H9 (cell line): Measurements from ENCODE around the gene RNASE9. TPM values are rescaled to one million over a fixed set of nuclear protein-coding genes. Genes with fewer than 3 reads are reported as not detected.

ENCODE experiments used
- DNase-seq: peaks from one replicate; pipeline ENCODE4 v3.0.0-alpha.2; 2017
- H2AFZ ChIP-seq: one replicate; pipeline ENCODE4 v1.6.1; 2013; ENCODE audit warnings: mild to moderate bottlenecking, low read length, control low read depth, moderate library complexity
- H2AK5ac ChIP-seq: 2 replicates; pipeline ENCODE4 v1.6.1; 2013; ENCODE audit warnings: low read length, control low read depth, mixed read lengths; ENCODE audit not compliant: insufficient read length
- H2BK120ac ChIP-seq: one replicate; pipeline ENCODE4 v1.6.1; 2013; ENCODE audit warnings: low read depth, mild to moderate bottlenecking, low read length, control low read depth, inconsistent platforms; ENCODE audit not compliant: poor library complexity, severe bottlenecking
- H2BK12ac ChIP-seq: 2 replicates; pipeline ENCODE4 v1.6.1; 2013; ENCODE audit warnings: low read length, control low read depth, mixed read lengths, low read depth; ENCODE audit not compliant: insufficient read length
- H2BK15ac ChIP-seq: 2 replicates; pipeline ENCODE4 v1.6.1; 2013; ENCODE audit warnings: low read depth, low read length, control low read depth
- H2BK20ac ChIP-seq: one replicate; pipeline ENCODE4 v1.6.1; 2013; ENCODE audit warnings: low read depth, mild to moderate bottlenecking, low read length, control low read depth, inconsistent platforms; ENCODE audit not compliant: poor library complexity, severe bottlenecking
- H2BK5ac ChIP-seq: 2 replicates; pipeline ENCODE4 v1.6.1; 2013; ENCODE audit warnings: low read length, control low read depth, mixed read lengths; ENCODE audit not compliant: insufficient read length
- H3K14ac ChIP-seq: 2 replicates; pipeline ENCODE4 v1.6.1; 2013; ENCODE audit warnings: low read length, control low read depth; ENCODE audit not compliant: insufficient read depth
- H3K18ac ChIP-seq: 2 replicates; pipeline ENCODE4 v1.6.1; 2013; ENCODE audit warnings: low read depth, mild to moderate bottlenecking, mixed read lengths, low read length, control low read depth; ENCODE audit not compliant: insufficient read length
- H3K23ac ChIP-seq: 2 replicates; pipeline ENCODE4 v1.6.1; 2013; ENCODE audit warnings: low read length, control low read depth, mixed read lengths, low read depth; ENCODE audit not compliant: insufficient read length
- H3K23me2 ChIP-seq: 2 replicates; pipeline ENCODE4 v1.6.1; 2013; ENCODE audit warnings: low read depth, mild to moderate bottlenecking, mixed read lengths, low read length, control low read depth; ENCODE audit not compliant: insufficient read length, poor library complexity, severe bottlenecking
- H3K27ac ChIP-seq: 2 replicates; pipeline ENCODE4 v1.5.1; 2013; ENCODE audit warnings: low read length, control low read depth, mixed read lengths, low read depth; ENCODE audit not compliant: insufficient read length
- H3K27me3 ChIP-seq: 2 replicates; pipeline ENCODE4 v1.6.1; 2013; ENCODE audit warnings: low read length, control low read depth, inconsistent platforms; ENCODE audit not compliant: insufficient read depth
- H3K4ac ChIP-seq: 2 replicates; pipeline ENCODE4 v1.6.1; 2013; ENCODE audit warnings: low read depth, mild to moderate bottlenecking, control low read depth, inconsistent platforms, low read length, moderate library complexity
- H3K4me1 ChIP-seq: 2 replicates; pipeline ENCODE4 v1.6.1; 2013; ENCODE audit warnings: low read length, control low read depth, inconsistent platforms; ENCODE audit not compliant: insufficient read depth
- H3K4me2 ChIP-seq: 2 replicates; pipeline ENCODE4 v1.6.1; 2013; ENCODE audit warnings: low read length, control low read depth, mixed read lengths; ENCODE audit not compliant: insufficient read length, insufficient read depth
- H3K56ac ChIP-seq: 2 replicates; pipeline ENCODE4 v1.6.1; 2013; ENCODE audit warnings: low read depth, mild to moderate bottlenecking, mixed read lengths, low read length, control low read depth; ENCODE audit not compliant: insufficient read length
- H3K79me1 ChIP-seq: 2 replicates; pipeline ENCODE4 v1.6.1; 2013; ENCODE audit warnings: low read depth, mild to moderate bottlenecking, moderate library complexity, low read length, control low read depth, inconsistent platforms; ENCODE audit not compliant: insufficient read depth, poor library complexity, severe bottlenecking
- H3K79me2 ChIP-seq: 2 replicates; pipeline ENCODE4 v1.6.1; 2013; ENCODE audit warnings: low read length, control low read depth, inconsistent platforms; ENCODE audit not compliant: insufficient read depth
- H3K9ac ChIP-seq: 2 replicates; pipeline ENCODE4 v1.6.1; 2013; ENCODE audit warnings: low read length, control low read depth, mixed read lengths; ENCODE audit not compliant: insufficient read length; ENCODE audit errors: extremely low read depth
- H3K9me3 ChIP-seq: one replicate; pipeline ENCODE4 v1.6.1; 2013; ENCODE audit warnings: low read depth, low read length, inconsistent platforms; ENCODE audit not compliant: control insufficient read depth
- H3T11ph ChIP-seq: one replicate; pipeline ENCODE4 v1.6.1; 2013; ENCODE audit warnings: mild to moderate bottlenecking, low read length, control low read depth, inconsistent platforms
- H4K20me1 ChIP-seq: one replicate; pipeline ENCODE4 v1.6.1; 2013; ENCODE audit not compliant: control insufficient read depth, insufficient read length, insufficient read depth
- H4K5ac ChIP-seq: 2 replicates; pipeline ENCODE4 v1.6.1; 2013; ENCODE audit warnings: low read depth, mild to moderate bottlenecking, mixed read lengths, low read length, control low read depth; ENCODE audit not compliant: insufficient read length
- H4K8ac ChIP-seq: replicated peaks from 2 replicates; pipeline ENCODE4 v1.6.1; 2013; ENCODE audit warnings: low read length, control low read depth, mixed read lengths, low read depth; ENCODE audit not compliant: insufficient read length
- H4K91ac ChIP-seq: 2 replicates; pipeline ENCODE4 v1.6.1; 2013; ENCODE audit warnings: low read depth, mild to moderate bottlenecking, moderate library complexity, mixed read lengths, low read length, control low read depth; ENCODE audit not compliant: insufficient read length
- H3K27ac Mint-ChIP-seq, 3 experiments: 2 replicates in 2 of 3; 3 replicates in 1 of 3; pipeline ENCODE4 v1.8.0; 2020 to 2021; ENCODE audit warnings: mixed read lengths in 3 of 3, mild to moderate bottlenecking in 1 of 3, moderate library complexity in 1 of 3
- H3K27me3 Mint-ChIP-seq: 2 replicates; pipeline ENCODE4 v1.8.0; 2021; ENCODE audit warnings: low read depth, mild to moderate bottlenecking, moderate library complexity, mixed read lengths
- H3K36me3 Mint-ChIP-seq, 3 experiments: 2 replicates in 2 of 3; 3 replicates in 1 of 3; pipeline ENCODE4 v1.8.0; 2020 to 2021; ENCODE audit warnings: low read depth in 3 of 3, mixed read lengths in 3 of 3; ENCODE audit not compliant: insufficient read depth in 1 of 3
- H3K4me1 Mint-ChIP-seq, 2 experiments: 2 replicates each; pipeline ENCODE4 v1.8.0; 2020; ENCODE audit warnings: mixed read lengths in 2 of 2
- H3K4me3 Mint-ChIP-seq, 2 experiments: 2 replicates in 1 of 2; 3 replicates in 1 of 2; pipeline ENCODE4 v1.8.0; 2020 to 2021; ENCODE audit warnings: mild to moderate bottlenecking in 2 of 2, mixed read lengths in 2 of 2, moderate library complexity in 1 of 2
- H3K9me3 Mint-ChIP-seq, 2 experiments: 2 replicates in 1 of 2; 3 replicates in 1 of 2; pipeline ENCODE4 v1.8.0; 2020; ENCODE audit warnings: mild to moderate bottlenecking in 2 of 2, mixed read lengths in 2 of 2, moderate library complexity in 1 of 2
- CTCF ChIP-seq: fragments of 200-600 bp; sonication (generic); conservative IDR thresholded peaks from 3 replicates; pipeline ENCODE4 v1.8.0; 2021; ENCODE audit warnings: antibody characterized with exemption, mild to moderate bottlenecking
- WGBS: extraction: QIAGEN DNeasy Blood & Tissue Kit; methylation state at CpG from one replicate; pipeline ENCODE4 v1.1.7; 2013; ENCODE audit warnings: missing lambda C conversion rate, low lambda C conversion rate, mixed read lengths; ENCODE audit not compliant: insufficient read length; ENCODE audit errors: extremely low coverage; 5-methylcytosine and 5-hydroxymethylcytosine counted together
- long read RNA-seq: library from polyadenylated mRNA; unstranded; transcript quantifications from one replicate; pipeline ENCODE4 v2.0.0, GENCODE V29; 2020
- total RNA-seq: library from RNA; stranded (reverse); gene quantifications from 2 replicates; pipeline ENCODE4 v1.2.1, GENCODE V29; 2021

RNASE9 gene
- not detected in 2 replicates for total RNA-seq
- long read RNA-seq: 0 reads

- H3K18ac ChIP-seq: no peak within 1 kb of the TSS
- peak within 1 kb of the TSS; percentile 20 for H3K27ac ChIP-seq
- H3K79me1 ChIP-seq: no peaks in the 10 kb centered on the region
- H2BK12ac ChIP-seq: no peak within 1 kb of the TSS
- peaks cover 8% of the 10 kb centered on the region; the same call in 1 of the 2 replicates for H3K4me1 ChIP-seq
- no peak within 1 kb of the TSS for H3T11ph ChIP-seq
- H2BK5ac ChIP-seq: no peak within 1 kb of the TSS
- no peaks in the 10 kb centered on the region for H3K23me2 ChIP-seq
- no peak within 1 kb of the TSS for H3K9ac ChIP-seq
- H3K56ac ChIP-seq: no peak within 1 kb of the TSS
- Mint-ChIP-seq H3K4me1 (peaks cover 50 to 56% of the 10 kb centered on the region in 2 experiments), H3K27ac (peak within 1 kb of the TSS; percentile 73 to 94 (median 78); a peak in 5 of 7 replicates), H3K4me3 (peak within 1 kb of the TSS in 1 of 2 experiments; percentile 27; a peak in 2 of 5 replicates), H3K36me3 (no peaks in the 10 kb centered on the region), H3K27me3 (no peaks in the 10 kb centered on the region), H3K9me3 (no peaks in the 10 kb centered on the region)
- H2AFZ ChIP-seq: no peak within 1 kb of the TSS
- no peaks in the 10 kb centered on the region for H3K27me3 ChIP-seq
- no peak within 1 kb of the TSS for H3K23ac ChIP-seq
- H2AK5ac ChIP-seq: no peak within 1 kb of the TSS
- H3K79me2 ChIP-seq: no peaks in the 10 kb centered on the region
- no peaks in the 10 kb centered on the region for H3K9me3 ChIP-seq
- no peak within 1 kb of the TSS for H2BK20ac ChIP-seq
- no peak within 1 kb of the TSS for H4K91ac ChIP-seq
- no peak for TF ChIP-seq CTCF
- no CpG with 5 or more reads among the region's 3 CpGs for WGBS
- no peak within 1 kb of the TSS for H3K4ac ChIP-seq
- DNase-seq: no peak
- H4K8ac ChIP-seq: no peak within 1 kb of the TSS
- no peak within 1 kb of the TSS for H3K4me2 ChIP-seq
- no peak within 1 kb of the TSS for H4K5ac ChIP-seq
- no peak within 1 kb of the TSS for H2BK15ac ChIP-seq
- no peak within 1 kb of the TSS for H2BK120ac ChIP-seq
- no peaks in the 10 kb centered on the region for H4K20me1 ChIP-seq
- H3K14ac ChIP-seq: no peak within 1 kb of the TSS
Measured at GRCh38 chr14:20560961-20561360, at the start of gene RNASE9. TSS of gene RNASE9 (minus strand) at chr14:20561047.
